ENCODE data around the gene GAB2.
"Not testable (repeated sequence)": the region's sequence is repeated elsewhere in the genome, so short reads cannot be mapped to it uniquely, and the experiment has no call there.

The GAB2 gene

DNA sequence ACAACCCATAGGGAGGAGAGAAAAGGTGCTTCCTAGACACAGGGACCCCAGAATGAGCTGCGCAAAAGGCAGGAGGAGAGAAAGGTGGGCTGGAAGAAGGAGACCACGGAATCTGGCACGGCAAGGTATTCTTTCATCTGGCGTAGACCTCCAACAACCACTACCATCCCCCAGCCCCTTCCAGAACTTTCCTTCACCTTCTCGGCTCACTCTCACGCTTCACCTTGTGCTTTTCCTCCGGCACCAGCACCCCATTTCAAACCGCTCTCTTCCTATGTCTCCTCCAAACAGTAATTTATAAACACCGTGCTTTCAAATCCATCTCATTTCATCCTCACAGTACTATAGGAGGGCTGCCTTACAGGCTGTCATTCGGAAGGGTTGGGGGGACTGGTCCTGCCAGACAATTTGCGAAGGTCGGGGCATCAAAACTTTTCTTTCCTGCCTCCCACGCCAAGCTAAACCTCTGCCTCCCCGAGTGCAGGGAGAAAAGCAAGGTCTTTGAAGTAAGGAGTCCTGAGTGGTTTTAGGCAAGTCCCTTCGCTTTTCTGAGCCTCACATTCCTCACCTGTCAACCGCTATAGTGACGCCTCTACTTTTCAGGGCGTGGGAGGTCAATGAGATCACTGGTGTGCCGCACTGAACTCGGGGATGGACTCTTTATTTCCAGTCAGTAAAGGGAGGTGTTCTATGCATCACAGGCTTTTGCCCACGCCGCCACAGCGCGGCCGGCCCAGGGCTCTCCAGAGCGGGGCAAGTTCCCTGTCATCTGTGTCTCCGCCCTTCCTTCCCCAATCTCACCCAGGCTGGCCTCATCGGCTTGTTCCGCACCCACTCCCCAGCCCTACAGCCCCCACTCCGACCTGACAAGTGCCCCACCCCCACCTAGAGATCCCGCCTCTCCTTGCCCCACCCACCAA is 230.0 kb downstream of the GAB2 start:
- no peak for DNase-seq (ENCODE audit: low spot score)

DNA sequence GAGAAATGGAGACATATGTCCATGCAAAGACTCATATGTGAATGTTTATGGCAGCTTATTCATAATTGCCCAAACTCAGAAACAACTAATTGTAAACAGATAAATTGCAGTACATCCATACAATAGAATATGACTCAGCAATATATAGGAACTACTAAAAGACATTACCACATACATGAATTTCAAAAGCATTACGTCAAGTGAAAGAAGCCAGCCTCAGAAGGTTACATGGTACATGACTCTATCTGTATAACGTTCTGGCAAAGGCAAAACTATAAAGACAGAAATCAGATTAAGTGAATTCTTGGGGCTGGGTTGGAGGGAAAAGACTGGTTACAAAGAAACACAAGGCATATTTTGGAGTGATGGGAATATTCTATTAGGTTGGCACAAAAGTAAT is 236.4 kb downstream of the GAB2 start:
- DNase-seq (ENCODE audit: low spot score), result no peak

DNA sequence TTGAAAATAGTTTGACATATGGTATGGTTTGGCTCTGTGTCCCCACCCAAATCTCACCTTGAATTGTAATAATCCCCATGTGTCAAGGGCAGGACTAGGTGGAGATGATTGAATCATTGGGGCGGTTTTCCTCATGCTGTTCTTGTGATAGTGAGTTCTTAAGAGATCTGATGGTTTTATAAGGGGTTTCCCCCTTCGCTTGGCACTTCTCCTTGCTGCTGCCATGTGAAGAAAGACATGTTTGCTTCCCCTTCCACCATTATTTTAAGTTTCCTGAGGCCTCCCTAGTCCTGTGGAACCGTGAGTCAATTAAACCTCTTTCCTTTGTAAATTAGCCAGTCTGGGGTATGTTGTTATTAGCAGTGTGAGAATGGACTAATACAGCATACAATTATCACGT is 236.9 kb downstream of the GAB2 start:
- DNase-seq (ENCODE audit: low spot score), result no peak

DNA sequence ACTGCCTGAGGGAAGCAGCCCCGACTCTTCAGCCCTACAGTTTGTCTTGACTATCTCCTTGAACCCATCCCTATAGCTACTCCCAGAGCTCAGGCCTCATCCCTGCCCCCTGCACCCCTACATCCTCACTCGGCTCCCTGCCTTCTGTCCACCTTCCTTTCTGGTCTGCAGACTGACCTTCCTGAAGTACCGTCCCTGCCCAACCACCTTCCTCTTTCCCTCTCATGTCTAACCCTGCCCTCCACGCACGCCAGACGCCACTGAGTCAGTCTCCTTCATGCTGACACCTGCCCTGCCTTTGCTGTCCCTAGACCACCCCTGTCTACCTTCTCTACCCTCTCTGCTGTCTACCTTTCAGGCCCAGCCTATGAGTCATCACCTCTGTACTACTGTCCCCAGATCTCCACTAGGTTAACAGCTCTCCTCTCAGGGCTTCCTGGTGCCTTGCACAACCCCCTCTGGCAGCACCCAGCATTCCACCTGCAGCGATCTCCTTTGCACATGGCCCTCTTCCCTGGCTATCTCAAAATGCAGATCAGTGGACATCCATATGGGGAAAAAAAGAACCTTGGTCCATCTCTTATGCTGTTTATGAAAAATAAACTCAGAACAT is 238.1 kb downstream of the GAB2 start:
- DNase-seq (ENCODE audit: low spot score), result no peak

DNA sequence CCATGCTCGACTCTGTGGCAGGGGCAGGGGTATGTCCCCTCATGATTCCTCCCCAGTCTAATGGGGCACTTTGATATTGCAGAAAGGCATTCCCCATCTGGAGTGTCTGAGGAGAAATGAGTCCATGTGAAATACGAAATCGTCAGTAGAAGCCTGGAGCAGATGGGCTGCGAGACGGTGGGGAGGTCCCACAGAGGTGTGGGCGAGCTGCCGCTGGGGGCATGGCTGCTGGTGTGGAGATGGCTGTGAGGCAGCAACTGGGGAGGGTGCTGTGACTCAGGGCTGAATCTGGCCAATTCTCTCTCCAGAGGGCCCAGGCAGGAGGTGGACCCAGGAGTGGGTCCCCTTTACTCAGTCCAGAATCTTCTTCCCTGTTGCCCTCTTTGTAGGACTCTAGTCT is 240.4 kb downstream of the GAB2 start:
- no peak for DNase-seq (ENCODE audit: low spot score)

DNA sequence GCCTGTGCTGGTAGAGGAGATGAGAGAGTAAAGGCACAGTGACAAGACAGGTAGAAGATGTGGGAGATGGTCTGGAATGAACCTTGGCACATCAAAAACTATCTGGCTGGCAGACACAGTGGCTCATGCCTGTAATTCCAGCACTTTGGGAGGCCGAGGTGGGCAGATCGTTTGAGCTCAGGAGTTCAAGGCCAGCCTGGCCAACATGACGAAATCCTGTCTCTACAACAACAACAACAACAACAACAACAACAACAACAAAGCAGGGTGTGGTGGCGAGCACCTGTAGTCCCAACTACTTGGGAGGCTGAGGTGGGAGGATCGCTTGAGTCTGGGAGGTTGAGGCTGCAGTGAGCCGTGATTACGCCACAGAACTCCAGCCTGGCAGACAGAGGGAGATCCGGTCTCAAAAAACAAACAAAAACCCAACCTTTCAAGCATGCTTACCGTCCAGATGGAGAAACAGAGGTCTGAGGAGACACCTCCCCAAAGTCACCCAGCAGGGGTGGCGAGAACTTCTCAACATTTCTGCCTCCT is 240.9 kb downstream of the GAB2 start:
- no peak for DNase-seq (ENCODE audit: low spot score)

DNA sequence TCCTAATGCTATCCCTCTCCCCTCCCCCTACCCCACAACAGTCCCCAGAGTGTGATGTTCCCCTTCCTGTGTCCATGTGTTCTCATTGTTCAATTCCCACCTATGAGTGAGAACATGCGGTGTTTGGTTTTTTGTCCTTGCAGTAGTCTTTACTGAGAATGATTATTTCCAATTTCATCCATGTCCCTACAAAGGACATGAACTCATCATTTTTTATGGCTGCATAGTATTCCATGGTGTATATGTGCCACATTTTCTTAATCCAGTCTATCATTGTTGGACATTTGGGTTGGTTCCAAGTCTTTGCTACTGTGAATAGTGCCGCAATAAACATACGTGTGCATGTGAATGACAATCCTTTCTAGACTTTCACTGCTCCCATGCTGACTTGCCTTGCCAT is 241.8 kb downstream of the GAB2 start:
- DNase-seq (ENCODE audit: low spot score), result not testable (repeated sequence)

DNA sequence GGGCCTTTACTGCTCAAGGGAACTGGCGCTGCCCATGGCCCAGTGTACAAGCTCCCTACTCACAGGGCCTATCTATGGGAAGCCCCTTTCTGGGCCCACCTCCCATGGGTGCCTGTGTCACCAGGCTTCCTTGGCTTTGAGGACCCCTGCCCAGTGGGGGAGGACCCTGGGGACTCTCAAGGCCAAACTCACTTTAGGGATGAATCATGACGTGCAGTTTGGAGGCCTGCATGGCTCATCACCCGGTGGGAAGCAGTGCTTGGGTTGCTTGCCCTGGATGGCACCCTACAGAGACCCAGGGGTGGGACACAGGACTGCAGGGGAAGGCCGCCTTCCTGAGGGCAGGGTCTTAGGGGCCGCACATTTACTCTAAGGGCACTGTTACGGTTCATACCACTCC is 245.7 kb downstream of the GAB2 start:
- DNase-seq (ENCODE audit: low spot score), result no peak

DNA sequence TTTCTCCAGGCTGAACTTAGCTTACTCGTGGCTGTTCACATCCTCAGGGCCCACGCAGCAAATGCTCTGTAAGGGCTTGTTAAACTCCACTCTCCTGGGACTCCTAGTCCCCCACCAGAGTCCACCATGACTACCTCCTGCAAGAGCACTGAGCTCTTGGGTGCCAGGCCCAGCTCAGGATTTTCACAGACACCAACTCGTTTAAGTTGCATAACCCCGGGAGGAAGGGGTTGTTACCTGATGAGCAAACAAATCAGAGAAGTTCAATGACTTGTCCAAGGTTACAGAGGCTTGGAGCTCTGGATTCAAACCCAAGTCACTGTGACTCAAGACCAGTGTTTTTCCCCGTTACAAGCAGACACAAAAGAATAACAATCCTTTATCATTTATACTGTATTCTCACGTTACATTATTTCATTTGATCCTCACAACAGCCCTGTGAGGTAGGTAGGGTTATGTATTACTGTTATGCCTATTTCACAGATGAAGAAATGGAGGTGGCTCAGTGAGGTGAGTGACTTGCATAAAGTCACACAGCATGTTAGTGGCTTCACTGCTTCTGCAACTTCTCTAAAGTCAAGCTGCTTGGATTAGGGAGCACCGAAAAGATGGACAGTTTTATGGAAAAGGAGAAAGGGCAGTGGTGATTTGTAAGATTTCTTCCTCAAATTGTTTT is 246.6 kb downstream of the GAB2 start:
- no peak for DNase-seq (ENCODE audit: low spot score)

DNA sequence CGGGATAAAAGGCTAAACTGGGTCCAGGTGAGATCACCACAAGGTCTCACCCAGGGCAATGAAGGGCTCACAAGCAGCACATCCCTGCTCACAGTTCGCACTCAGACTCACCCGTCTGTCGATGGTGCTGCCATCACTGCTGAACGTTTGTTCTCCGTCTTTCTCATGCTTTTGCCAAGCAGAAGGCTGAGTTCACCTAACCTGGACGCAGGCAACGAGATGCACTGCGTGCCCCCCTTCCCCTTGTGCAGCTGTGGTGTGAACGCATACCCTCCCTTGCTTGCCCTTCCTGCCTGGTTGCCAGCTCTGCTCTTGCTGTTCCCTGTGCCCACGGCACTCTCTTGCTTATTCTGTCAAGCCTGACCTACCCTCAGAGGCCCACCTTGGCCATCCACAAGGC is 247.2 kb downstream of the GAB2 start:
- DNase-seq (ENCODE audit: low spot score), result no peak

DNA sequence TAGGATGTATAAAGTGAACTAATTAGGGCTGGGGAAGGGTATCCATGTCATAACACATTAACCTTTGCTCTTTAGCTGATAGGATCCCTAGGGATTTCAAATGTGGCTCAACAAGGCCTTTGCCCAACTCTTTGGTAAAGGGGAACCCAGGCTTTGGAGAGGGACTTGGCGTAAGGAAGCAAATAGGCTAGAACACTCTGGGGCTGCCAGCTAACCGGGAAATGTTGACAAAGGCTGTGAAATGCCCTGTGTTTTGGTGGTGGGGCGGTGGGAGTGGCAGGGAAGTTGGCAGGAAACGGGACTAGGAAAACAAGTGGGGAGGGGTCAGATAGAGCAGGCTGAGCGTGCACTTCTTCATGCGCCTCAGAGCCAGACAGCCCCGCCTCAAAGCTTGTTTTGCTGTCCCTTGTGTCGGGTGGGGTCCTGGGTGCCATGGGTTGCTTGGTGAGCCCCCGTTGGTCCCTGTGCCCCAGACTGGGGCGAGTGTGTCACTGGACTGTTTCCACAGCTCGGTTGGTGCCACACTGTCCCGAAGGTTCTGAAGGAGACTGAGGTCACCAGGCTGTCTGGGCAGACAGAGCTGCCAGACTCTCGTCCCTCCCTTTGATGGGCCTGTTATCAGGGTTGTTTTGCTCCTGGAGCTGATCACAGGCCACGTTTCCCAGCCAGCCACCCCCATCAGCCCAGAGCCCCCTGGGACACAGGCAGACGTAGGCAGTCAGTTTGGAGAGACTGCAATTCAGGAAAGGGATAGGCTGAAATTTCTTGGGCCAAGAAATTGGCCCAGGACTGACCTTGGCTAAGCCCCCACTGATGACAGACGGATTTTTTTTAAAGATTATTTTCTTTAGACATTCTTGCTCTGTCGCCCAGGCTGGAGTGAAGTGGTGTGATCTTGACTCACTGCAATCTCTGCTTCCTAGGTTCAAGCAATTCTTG is 248.8 kb downstream of the GAB2 start:
- DNase-seq (ENCODE audit: low spot score), result no peak

DNA sequence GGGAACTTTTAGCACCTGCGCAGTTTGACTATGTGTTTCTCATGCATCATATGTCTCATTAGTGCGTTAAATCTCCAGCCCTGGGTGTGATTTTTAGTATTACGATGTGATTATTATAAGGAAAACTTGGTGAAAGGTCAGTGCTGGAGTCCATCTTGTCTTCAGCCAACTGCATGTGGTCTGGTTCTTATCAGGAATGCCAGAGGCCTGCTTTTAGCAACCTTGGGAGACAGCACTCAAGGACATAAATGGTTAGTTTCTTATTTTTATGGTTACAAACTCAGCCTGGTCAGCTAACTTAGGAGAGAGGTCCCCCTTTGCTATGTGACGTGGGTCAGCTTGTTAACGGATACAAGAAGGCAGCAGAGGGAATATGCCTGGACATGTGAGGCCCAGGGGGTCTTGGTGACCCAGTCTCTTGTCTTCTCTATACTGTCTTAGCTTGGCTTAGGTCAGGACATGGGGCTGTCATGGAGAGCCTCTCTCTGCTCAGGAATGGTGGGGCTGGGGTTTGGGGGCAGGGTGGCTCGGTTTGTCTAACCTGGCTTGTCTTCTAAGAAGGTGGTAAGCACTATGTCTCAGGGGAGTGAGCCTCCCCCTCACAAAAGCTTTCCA is 250.7 kb downstream of the GAB2 start:
- no peak for DNase-seq (ENCODE audit: low spot score)
